ENCODE data around the gene RNF39. TPM values are rescaled to one million over a fixed set of nuclear protein-coding genes. Genes with fewer than 3 reads are reported as not detected.

The RNF39 gene
- total and polyA plus RNA-seq, 2 of the 13 experiments (the other 11 are each of a cell fraction or from before 2014, with no cell fraction given) = 0.13 to 1.8 TPM

- TF ChIP-seq PRDM15 (CRISPR knock-in tag; IDR thresholded peaks at IDR 0.05) (no peak; the same call in none of the 2 replicates), ZNF431 (CRISPR knock-in tag; IDR thresholded peaks at IDR 0.05; ENCODE audit: borderline replicate concordance, low read depth) (peak; percentile 42; the same call in 1 of the 2 replicates), ETV5 (CRISPR knock-in tag; IDR thresholded peaks at IDR 0.05; ENCODE audit: borderline replicate concordance) (peak; percentile 69), MTERF4 (CRISPR knock-in tag; IDR thresholded peaks at IDR 0.05) (peak; percentile 39; the same call in 1 of the 2 replicates), JUN (CRISPR knock-in tag; IDR thresholded peaks at IDR 0.05) (0 out of 2 replicates have a peak, but pooled peaks have one; percentile 27), JDP2 (CRISPR knock-in tag; IDR thresholded peaks at IDR 0.05; ENCODE audit: borderline replicate concordance) (no peak), MYNN (CRISPR knock-in tag; IDR thresholded peaks at IDR 0.05; ENCODE audit: low read depth) (0 out of 2 replicates have a peak, but pooled peaks have one; percentile 11), MTF1 (CRISPR knock-in tag; IDR thresholded peaks at IDR 0.05) (no peak), STAG1 (CRISPR knock-in tag; IDR thresholded peaks at IDR 0.05) (peak; percentile 37; the same call in 1 of the 2 replicates), ZNF782 (CRISPR knock-in tag; IDR thresholded peaks at IDR 0.05; ENCODE audit: borderline replicate concordance) (no peak), FLYWCH1 (CRISPR knock-in tag; IDR thresholded peaks at IDR 0.05) (no peak), ZNF333 (CRISPR knock-in tag; IDR thresholded peaks at IDR 0.05; ENCODE audit: borderline replicate concordance) (peak; percentile 96; the same call in 1 of the 2 replicates), SNRNP70 (IDR thresholded peaks at IDR 0.05; ENCODE audit: low read depth, low read length) (no peak), ERF (CRISPR knock-in tag; IDR thresholded peaks at IDR 0.05) (peak; percentile 96), XRCC5 (optimal IDR thresholded peaks at IDR 0.05; ENCODE audit: low read length) (peak; percentile 92), ZFP36 (IDR thresholded peaks at IDR 0.05; ENCODE audit: borderline replicate concordance, low read depth, low read length, partially characterized antibody) (no peak), HDAC2 (CRISPR knock-in tag; IDR thresholded peaks at IDR 0.05) (peak; percentile 58)
Measured at GRCh38 chr6:30101444-30102413, 26.2 kb upstream of the RNF39 start (continued).

Measured in HepG2 (cell line).